Suppressor macrophage treated with lipopolysaccharide for 1 hour (primary cell): ENCODE data around the gene TRPM2.

Experiments used
- DNase-seq, 3 donors: peaks; one replicate each; pipeline ENCODE4 v3.0.0-alpha.2; 2020 to 2022

TRPM2 gene

GRCh38 chr21:44487831-44488230 is 134.4 kb downstream of the TRPM2 start:
- peak; percentile 46 to 62 (median 62) for DNase-seq

DNA sequence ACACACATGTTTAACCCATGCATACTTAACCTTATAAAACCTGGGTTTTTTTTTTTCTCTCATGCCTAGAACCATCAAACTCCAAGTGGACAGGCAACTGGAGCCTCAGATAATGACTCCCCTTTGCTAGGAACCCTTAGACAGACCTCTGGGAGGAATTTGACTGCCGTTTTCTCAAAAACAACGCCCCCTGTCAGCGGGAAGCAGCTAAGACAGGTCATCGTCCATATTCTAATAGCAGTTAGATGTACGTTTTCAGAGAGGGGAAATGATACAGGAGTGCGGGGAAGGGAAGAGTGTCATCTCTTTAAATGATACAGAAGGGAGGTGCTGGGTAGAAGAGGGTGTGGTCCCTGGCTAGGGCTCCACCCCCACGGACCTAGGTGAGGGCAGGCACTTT is 136.5 kb downstream of the TRPM2 start:
- no peak for DNase-seq

DNA sequence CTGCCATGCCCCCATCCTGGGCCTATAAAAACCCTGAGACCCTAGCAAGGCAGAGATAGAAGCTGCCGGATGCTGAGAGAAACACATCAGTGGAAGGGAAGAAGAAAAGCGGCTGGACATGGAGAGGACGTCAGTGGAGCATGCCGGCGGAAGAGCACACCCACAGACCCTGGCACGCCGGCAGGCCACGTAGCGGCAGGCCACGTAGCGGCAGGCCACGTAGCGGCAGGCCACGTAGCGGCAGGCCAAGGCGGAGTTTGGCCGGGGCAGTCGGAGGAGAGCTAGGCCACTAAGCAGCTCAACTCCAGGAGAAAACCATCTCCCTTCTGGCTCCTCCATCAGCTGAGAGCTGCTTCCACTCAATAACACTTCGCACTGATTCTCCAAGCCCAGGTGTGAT is 137.0 kb downstream of the TRPM2 start:
- no peak for DNase-seq

DNA sequence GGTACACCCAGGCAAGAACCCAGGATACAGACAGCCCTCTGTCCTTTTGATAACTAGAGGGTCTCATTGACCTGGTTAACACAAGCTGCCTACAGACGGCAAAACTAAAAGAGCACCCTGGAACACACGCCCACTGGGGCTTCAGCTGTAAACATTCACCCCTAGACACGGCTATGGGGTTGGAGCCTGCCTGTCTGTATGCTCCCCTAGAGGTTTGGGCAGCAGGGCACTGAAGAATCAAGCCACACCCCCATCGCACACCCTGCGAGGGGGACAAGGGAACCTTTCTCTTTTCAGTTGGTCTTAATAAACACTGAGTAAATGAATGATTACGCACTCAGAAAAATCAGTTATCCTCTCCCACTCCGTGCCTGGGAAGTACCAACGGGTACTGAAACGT is 137.4 kb downstream of the TRPM2 start:
- DNase-seq, result no peak
